GM11168 (cell line): ENCODE data around the gene OR52N5.

Experiments
- in situ Hi-C: fragments of 300-500 bp; cut with MboI; formaldehyde crosslinking; loops from one replicate; pipeline ENCODE4 v1.12.0; 2022; ENCODE audit warnings: low sequenced_read_pairs; ENCODE audit not compliant: unreplicated experiment

Gene OR52N5

DNA sequence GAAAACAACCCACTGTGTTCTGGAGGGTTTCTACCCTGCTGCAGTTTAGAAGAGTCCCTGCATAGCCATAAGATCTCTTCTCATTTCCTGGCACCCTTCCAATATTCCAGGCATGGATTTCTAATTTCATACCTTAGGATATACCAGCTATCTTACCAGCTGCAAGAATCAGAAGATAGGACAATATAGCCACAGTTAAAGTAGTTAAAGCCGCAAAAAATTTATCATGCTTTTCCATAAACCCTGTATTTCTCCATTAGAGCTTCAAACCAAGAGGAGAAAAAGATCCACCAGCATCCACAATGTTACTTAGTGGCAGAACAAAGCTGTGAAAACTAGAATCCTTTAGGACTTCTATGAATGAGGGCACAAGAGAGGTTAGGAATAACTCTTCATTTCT is 55.5 kb downstream of the OR52N5 start:
- in situ Hi-C loops = no loop called here

GRCh38 chr11:5726351-5726750 is 56.8 kb downstream of the OR52N5 start:
- in situ Hi-C loops = no loop called here
